GM12874 (cell line): ENCODE data around the gene CCDC88A.

Experiments
- CTCF ChIP-seq: IDR thresholded peaks from 2 replicates; pipeline ENCODE4 v1.5.1; 2011; ENCODE audit warnings: low read depth, mild to moderate bottlenecking, control low read depth, low read length, moderate library complexity; ENCODE audit not compliant: insufficient read depth

Gene CCDC88A

DNA sequence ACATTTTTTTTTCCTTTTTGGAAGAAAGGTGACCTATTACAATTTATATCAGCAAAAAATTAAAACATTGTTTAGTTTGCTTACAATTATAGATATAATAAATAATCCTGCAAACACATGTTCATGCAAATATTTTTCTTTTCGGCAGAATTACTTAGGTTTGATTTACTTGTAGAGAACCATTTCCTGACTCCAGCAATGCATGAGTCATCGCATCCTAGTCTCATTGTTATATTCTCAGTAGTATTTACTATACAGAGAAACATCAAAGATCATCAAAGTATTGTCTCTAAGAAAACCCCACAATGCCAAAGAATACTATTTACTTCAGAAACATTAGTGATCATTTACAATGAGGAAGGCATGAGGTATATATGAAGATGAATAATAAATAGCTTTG is 110.2 kb downstream of the CCDC88A start:
- TF ChIP-seq CTCF: no peak

DNA sequence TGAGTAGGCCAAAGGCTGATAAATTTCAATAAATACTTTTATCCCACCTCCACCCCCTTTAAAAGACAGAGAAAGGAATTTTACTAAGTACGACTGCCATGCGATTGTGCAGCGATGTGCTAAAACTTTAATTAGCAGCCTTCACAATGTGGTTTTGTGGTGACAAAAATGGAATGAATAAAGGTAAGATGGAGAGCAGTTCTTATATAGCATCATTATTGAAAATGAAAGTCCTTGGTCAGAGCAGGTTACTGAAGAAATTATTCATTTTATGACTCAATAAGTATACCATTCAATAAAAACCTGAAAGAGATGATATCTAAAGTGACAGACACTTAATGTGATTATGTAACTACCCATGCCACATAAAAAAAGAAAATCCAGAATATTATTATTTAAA is 117.4 kb downstream of the CCDC88A start:
- TF ChIP-seq CTCF: no peak

- TF ChIP-seq CTCF: no peak
Observed at GRCh38 chr2:55301277-55301676, 118.4 kb downstream of the CCDC88A start.

GRCh38 chr2:55296393-55296792 is 123.3 kb downstream of the CCDC88A start:
- TF ChIP-seq CTCF: no peak

DNA sequence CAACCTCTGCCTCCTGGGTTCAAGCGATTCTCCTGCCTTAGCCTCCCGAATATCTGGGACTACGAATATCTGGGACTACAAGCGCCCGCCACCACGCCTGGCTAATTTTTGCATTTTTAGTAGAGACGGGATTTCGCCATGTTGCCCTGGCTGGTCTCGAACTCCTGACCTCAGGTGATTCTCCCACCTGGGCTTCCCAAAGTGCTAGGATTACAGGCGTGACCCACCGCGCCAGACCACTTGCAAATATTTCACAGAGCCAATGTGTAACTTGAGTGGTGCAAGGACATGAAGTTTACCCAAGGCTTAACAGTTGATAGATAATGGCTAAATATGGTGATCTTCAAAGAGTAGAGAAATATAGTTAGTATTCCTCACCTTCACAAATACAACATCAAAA is 136.6 kb downstream of the CCDC88A start:
- TF ChIP-seq CTCF: no peak

DNA sequence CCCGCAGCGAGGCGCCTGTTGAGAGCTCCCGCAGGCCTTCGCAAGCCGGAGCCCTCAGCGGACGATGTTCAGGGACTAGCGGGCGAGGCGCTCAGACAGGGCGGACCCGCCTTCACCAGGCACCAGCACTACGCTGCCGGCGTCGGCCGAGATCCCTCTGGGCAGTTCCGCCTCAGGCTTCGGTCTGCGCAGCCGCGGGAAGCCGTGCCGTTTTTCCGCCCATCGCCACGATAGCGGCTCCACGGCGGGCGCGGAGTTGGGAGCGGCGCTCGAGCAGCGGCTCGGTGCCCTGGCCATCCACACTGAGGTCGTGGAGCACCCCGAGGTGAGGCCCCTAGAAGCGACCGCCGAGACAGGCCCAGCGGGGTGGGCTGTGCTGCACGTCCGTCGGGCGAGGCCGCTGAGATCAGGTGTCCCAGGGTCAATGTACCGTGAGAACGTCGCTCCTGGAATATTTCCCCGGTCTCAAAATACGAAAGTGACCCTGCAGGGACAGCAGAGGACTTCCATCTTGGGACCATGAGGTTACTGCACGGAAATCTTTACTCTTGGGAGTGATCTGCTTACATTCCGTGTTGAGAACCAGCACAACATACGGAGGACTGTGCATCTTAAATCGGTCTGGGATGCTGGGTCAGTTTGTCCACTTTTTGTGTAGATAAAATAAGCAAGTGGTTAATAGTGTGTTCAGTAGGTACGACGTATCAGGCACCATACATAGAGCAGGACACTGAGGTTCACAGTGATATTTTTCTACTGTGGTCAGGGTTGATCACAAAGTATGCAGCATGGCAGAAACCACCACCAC is 137.3 kb downstream of the CCDC88A start:
- no peak for TF ChIP-seq CTCF

GRCh38 chr2:55277310-55277709 is 142.3 kb downstream of the CCDC88A start:
- no peak for TF ChIP-seq CTCF
